Stimulated activated CD8-positive, alpha-beta memory T cell treated with anti-CD3 and anti-CD28 coated beads, Interleukin-4, amount 100 ng/mL, for 48 hours (primary cell): ENCODE results near the gene SSB.
"Not testable (repeated sequence)": the region's sequence is repeated elsewhere in the genome, so short reads cannot be mapped to it uniquely, and the experiment has no call there.

ENCODE experiments used
- DNase-seq: peaks from one replicate; pipeline ENCODE4 v3.0.0-alpha.2; 2020

The SSB gene

GRCh38 chr2:169790581-169790980 lies 8.1 kb upstream of the SSB start:
- DNase-seq = no peak

- no peak for DNase-seq
Observed at GRCh38 chr2:169795181-169795580, 3.5 kb upstream of the SSB start.

- DNase-seq = no peak
Observed at GRCh38 chr2:169796441-169796840, 2.2 kb upstream of the SSB start.

GRCh38 chr2:169797601-169798000 lies 1.1 kb upstream of the SSB start:
- DNase-seq = no peak

- DNase-seq = no peak
Observed at GRCh38 chr2:169798397-169798717, 314 bp upstream of the SSB start.

GRCh38 chr2:169803480-169803879 lies 4.8 kb downstream of the SSB start:
- no peak for DNase-seq

GRCh38 chr2:169806586-169806985 lies 7.9 kb downstream of the SSB start:
- DNase-seq = no peak

- DNase-seq = no peak
Observed at GRCh38 chr2:169808221-169808620, 9.6 kb downstream of the SSB start.

GRCh38 chr2:169815849-169816248 lies 17.2 kb downstream of the SSB start:
- DNase-seq = no peak

- DNase-seq = not testable (repeated sequence)
Observed at GRCh38 chr2:169816961-169817360, 18.3 kb downstream of the SSB start.

GRCh38 chr2:169817369-169817768 lies 18.7 kb downstream of the SSB start:
- not testable (repeated sequence) for DNase-seq

- no peak for DNase-seq
Observed at GRCh38 chr2:169818241-169818640, 19.6 kb downstream of the SSB start.

- no peak for DNase-seq
Observed at GRCh38 chr2:169819106-169819505, 20.4 kb downstream of the SSB start.

- not testable (repeated sequence) for DNase-seq
Observed at GRCh38 chr2:169820101-169820500, 21.4 kb downstream of the SSB start.

GRCh38 chr2:169822036-169822435 lies 23.4 kb downstream of the SSB start:
- DNase-seq = no peak

- DNase-seq = no peak
Observed at GRCh38 chr2:169822785-169823392, 24.2 kb downstream of the SSB start.

GRCh38 chr2:169823996-169824372 lies 25.3 kb downstream of the SSB start:
- no peak for DNase-seq

- peak; percentile 86 for DNase-seq
Observed at GRCh38 chr2:169824373-169825333, 26.0 kb downstream of the SSB start, which contains the start of gene METTL5. TSS of gene METTL5 (minus strand) at chr2:169824905. CDS start at chr2:169824597, 308 bp downstream.

- DNase-seq = peak; percentile 94
Observed at GRCh38 chr2:169827272-169828140, 28.8 kb downstream of the SSB start, which contains the start of gene UBR3. TSS of gene UBR3 (plus strand) at chr2:169827454. CDS start at chr2:169827508, 54 bp downstream.

GRCh38 chr2:169828141-169828811 lies 29.6 kb downstream of the SSB start:
- peak; percentile 66 for DNase-seq

GRCh38 chr2:169834401-169834800 lies 35.7 kb downstream of the SSB start:
- DNase-seq = no peak

GRCh38 chr2:169838743-169839489 lies 40.2 kb downstream of the SSB start:
- no peak for DNase-seq
